NCI-H187 treated with DMSO at 0.1 percent for 48 hours (cell line): ENCODE results near the gene S100A1.
"Not testable (repeated sequence)": the region's sequence is repeated elsewhere in the genome, so short reads cannot be mapped to it uniquely, and the experiment has no call there.

ENCODE experiments used
- DNase-seq: peaks from one replicate; lab custom pipeline; 2025; lab: John Stamatoyannopoulos, UW

S100A1 gene

GRCh38 chr1:153627715-153628626, at the start of gene S100A1:
Gene S100A1 (plus strand): TSS chr1:153628434. CDS start chr1:153630522, 2,088 bp downstream.
- no peak for DNase-seq

GRCh38 chr1:153578490-153578889, 49.7 kb upstream of the S100A1 start:
- no peak for DNase-seq

- no peak for DNase-seq
Measured at GRCh38 chr1:153578936-153579335, 49.3 kb upstream of the S100A1 start.

- not testable (repeated sequence) for DNase-seq
Measured at GRCh38 chr1:153582836-153583235, 45.4 kb upstream of the S100A1 start.

GRCh38 chr1:153583514-153583913, 44.7 kb upstream of the S100A1 start:
- not testable (repeated sequence) for DNase-seq

- DNase-seq = no peak
Measured at GRCh38 chr1:153583976-153584375, 44.3 kb upstream of the S100A1 start.

- no peak for DNase-seq
Measured at GRCh38 chr1:153585006-153585405, 43.2 kb upstream of the S100A1 start.

GRCh38 chr1:153586347-153586746, 41.9 kb upstream of the S100A1 start:
- DNase-seq = no peak

- DNase-seq = no peak
Measured at GRCh38 chr1:153587314-153587713, 40.9 kb upstream of the S100A1 start.

GRCh38 chr1:153588033-153588432, 40.2 kb upstream of the S100A1 start:
- DNase-seq = not testable (repeated sequence)

- no peak for DNase-seq
Measured at GRCh38 chr1:153588482-153588881, 39.8 kb upstream of the S100A1 start.

GRCh38 chr1:153592748-153593147, 35.5 kb upstream of the S100A1 start:
- DNase-seq = no peak

- no peak for DNase-seq
Measured at GRCh38 chr1:153597206-153597605, 31.0 kb upstream of the S100A1 start.

GRCh38 chr1:153598309-153599172, 29.7 kb upstream of the S100A1 start:
- no peak for DNase-seq

- no peak for DNase-seq
Measured at GRCh38 chr1:153599847-153600246, 28.4 kb upstream of the S100A1 start.

GRCh38 chr1:153602749-153603148, 25.5 kb upstream of the S100A1 start:
- no peak for DNase-seq

GRCh38 chr1:153606194-153606593, 22.0 kb upstream of the S100A1 start:
- DNase-seq = no peak

- DNase-seq = no peak
Measured at GRCh38 chr1:153607381-153607780, 20.9 kb upstream of the S100A1 start.

- no peak for DNase-seq
Measured at GRCh38 chr1:153608089-153608682, 20.0 kb upstream of the S100A1 start.

GRCh38 chr1:153608742-153609584, 19.3 kb upstream of the S100A1 start:
- DNase-seq = no peak

GRCh38 chr1:153609585-153609907, 18.7 kb upstream of the S100A1 start:
- DNase-seq = no peak

- no peak for DNase-seq
Measured at GRCh38 chr1:153610334-153610733, 17.9 kb upstream of the S100A1 start.
